HEK293 (cell line): ENCODE measurements around the gene KBTBD2.
"Not testable (repeated sequence)": the region's sequence is repeated elsewhere in the genome, so short reads cannot be mapped to it uniquely, and the experiment has no call there.

Experiments
- CTCF ChIA-PET: fragments of 350-600 bp; formaldehyde crosslinking; extraction: SDS; loops from one replicate; lab custom pipeline; 2021; ENCODE audit warnings: antibody characterized with exemption; lab: Yijun Ruan, JAX
- POLR2A ChIA-PET: fragments of 300-600 bp; formaldehyde crosslinking; extraction: SDS; loops from one replicate; lab custom pipeline; 2020; ENCODE audit warnings: antibody characterized with exemption, inconsistent platforms; lab: Yijun Ruan, JAX
- H3K27ac ChIP-seq: fragments of 200-500 bp; sonication (Bioruptor generic); 2 replicates; pipeline ENCODE4 v1.5.1; 2014; ENCODE audit warnings: low read depth, low read length, control low read depth, inconsistent platforms; ENCODE audit errors: extremely low read depth
- H3K36me3 ChIP-seq, 2 experiments: fragments of 200-500 bp in 1 of 2; sonication (Bioruptor generic) in 1 of 2; 1 replicate in 1 of 2; 2 replicates in 1 of 2; pipeline ENCODE4 v1.5.1; 2014 to 2017; ENCODE audit warnings: inconsistent platforms in 2 of 2, low read length in 2 of 2; ENCODE audit not compliant: control insufficient read depth in 2 of 2, insufficient read depth in 1 of 2
- H3K4me1 ChIP-seq: fragments of 200-500 bp; sonication (Bioruptor generic); 2 replicates; pipeline ENCODE4 v1.5.1; 2014; ENCODE audit warnings: mild to moderate bottlenecking, low read length, inconsistent platforms; ENCODE audit not compliant: control insufficient read depth, insufficient read depth
- H3K4me3 ChIP-seq: 2 replicates; pipeline ENCODE4 v1.5.1; 2011; ENCODE audit warnings: low read depth, mild to moderate bottlenecking, control low read depth, low read length, moderate library complexity
- H3K9me3 ChIP-seq: fragments of 200-500 bp; sonication (Bioruptor generic); 2 replicates; pipeline ENCODE4 v1.5.1; 2014; ENCODE audit warnings: low read depth, low read length, inconsistent platforms; ENCODE audit not compliant: control insufficient read depth, insufficient read depth
- HOXD13 ChIP-seq: sonication (generic); formaldehyde crosslinking; IDR thresholded peaks from 2 replicates; pipeline ENCODE4 v1.8.0; 2022; ENCODE audit warnings: missing genetic modification reagents, borderline replicate concordance
- IKZF3 ChIP-seq: fragments of 450-650 bp; IDR thresholded peaks from 2 replicates; pipeline ENCODE4 v1.5.0; 2018; ENCODE audit warnings: missing biosample characterization, mild to moderate bottlenecking, missing genetic modification characterization, moderate library complexity
- KLF1 ChIP-seq: fragments of 450-650 bp; formaldehyde crosslinking; IDR thresholded peaks from 2 replicates; pipeline ENCODE4 v1.5.1; 2016; ENCODE audit warnings: missing biosample characterization, missing genetic modification characterization
- KLF10 ChIP-seq: fragments of 450-650 bp; IDR thresholded peaks from 2 replicates; pipeline ENCODE4 v1.5.1; 2018; ENCODE audit warnings: missing biosample characterization, mild to moderate bottlenecking, missing genetic modification characterization
- KLF7 ChIP-seq: fragments of 450-650 bp; formaldehyde crosslinking; IDR thresholded peaks from 2 replicates; pipeline ENCODE4 v1.5.1; 2016; ENCODE audit warnings: missing biosample characterization, missing genetic modification characterization, borderline replicate concordance
- MEIS1 ChIP-seq: sonication (generic); formaldehyde crosslinking; IDR thresholded peaks from 2 replicates; pipeline ENCODE4 v1.8.1; 2022; ENCODE audit warnings: missing genetic modification reagents, mild to moderate bottlenecking, borderline replicate concordance
- MYNN ChIP-seq: fragments of 450-650 bp; formaldehyde crosslinking; IDR thresholded peaks from 2 replicates; pipeline ENCODE4 v1.5.1; 2016; ENCODE audit warnings: missing biosample characterization, missing genetic modification characterization, borderline replicate concordance
- REST ChIP-seq: fragments of 450-650 bp; formaldehyde crosslinking; IDR thresholded peaks from 2 replicates; pipeline ENCODE4 v1.5.1; 2016; ENCODE audit warnings: missing biosample characterization, missing genetic modification characterization
- TCF7L2 ChIP-seq: IDR thresholded peaks from 2 replicates; pipeline ENCODE4 v1.6.1; 2011; ENCODE audit warnings: low read depth, mild to moderate bottlenecking, inconsistent platforms, low read length, moderate library complexity, borderline replicate concordance
- ZNF133 ChIP-seq: fragments of 450-650 bp; formaldehyde crosslinking; IDR thresholded peaks from 2 replicates; pipeline ENCODE4 v1.5.1; 2016; ENCODE audit warnings: missing biosample characterization, missing genetic modification characterization
- ZNF148 ChIP-seq: fragments of 450-650 bp; formaldehyde crosslinking; IDR thresholded peaks from 2 replicates; pipeline ENCODE4 v1.5.0; 2017; ENCODE audit warnings: missing biosample characterization, missing genetic modification characterization, borderline replicate concordance
- ZNF155 ChIP-seq: fragments of 450-650 bp; formaldehyde crosslinking; IDR thresholded peaks from 2 replicates; pipeline ENCODE4 v1.5.1; 2016; ENCODE audit warnings: missing biosample characterization, missing genetic modification characterization
- ZNF214 ChIP-seq: fragments of 450-650 bp; formaldehyde crosslinking; IDR thresholded peaks from 2 replicates; pipeline ENCODE4 v1.5.1; 2017; ENCODE audit warnings: missing biosample characterization, mild to moderate bottlenecking, missing genetic modification characterization, borderline replicate concordance
- ZNF426 ChIP-seq: fragments of 450-650 bp; formaldehyde crosslinking; IDR thresholded peaks from 2 replicates; pipeline ENCODE4 v1.5.1; 2017; ENCODE audit warnings: missing biosample characterization, missing genetic modification characterization, mild to moderate bottlenecking, inconsistent platforms, moderate library complexity
- ZNF600 ChIP-seq: fragments of 450-650 bp; formaldehyde crosslinking; IDR thresholded peaks from 2 replicates; pipeline ENCODE4 v1.5.1; 2016; ENCODE audit warnings: missing biosample characterization, missing genetic modification characterization
- ZNF660 ChIP-seq: fragments of 450-650 bp; IDR thresholded peaks from 2 replicates; pipeline ENCODE4 v1.5.1; 2018; ENCODE audit warnings: missing biosample characterization, mild to moderate bottlenecking, missing genetic modification characterization
- ZNF792 ChIP-seq: fragments of 450-650 bp; formaldehyde crosslinking; IDR thresholded peaks from 2 replicates; pipeline ENCODE4 v1.5.1; 2016; ENCODE audit warnings: missing biosample characterization, missing genetic modification characterization
- ZSCAN16 ChIP-seq: fragments of 450-650 bp; formaldehyde crosslinking; IDR thresholded peaks from 2 replicates; pipeline ENCODE4 v1.5.1; 2016; ENCODE audit warnings: missing biosample characterization, missing genetic modification characterization
- ZSCAN30 ChIP-seq: fragments of 450-650 bp; IDR thresholded peaks from 2 replicates; pipeline ENCODE4 v1.5.1; 2018; ENCODE audit warnings: missing biosample characterization, mild to moderate bottlenecking, missing genetic modification characterization, moderate library complexity
- TF ChIP-seq, protein P1 (sequence below): fragments of 450-650 bp; formaldehyde crosslinking; IDR thresholded peaks from 2 replicates; pipeline ENCODE4 v1.5.1; 2016; ENCODE audit warnings: missing biosample characterization, missing genetic modification characterization
- TF ChIP-seq, protein P2 (sequence below): fragments of 450-650 bp; formaldehyde crosslinking; IDR thresholded peaks from 2 replicates; pipeline ENCODE4 v1.5.1; 2017; ENCODE audit warnings: missing biosample characterization, missing genetic modification characterization

Gene KBTBD2

DNA sequence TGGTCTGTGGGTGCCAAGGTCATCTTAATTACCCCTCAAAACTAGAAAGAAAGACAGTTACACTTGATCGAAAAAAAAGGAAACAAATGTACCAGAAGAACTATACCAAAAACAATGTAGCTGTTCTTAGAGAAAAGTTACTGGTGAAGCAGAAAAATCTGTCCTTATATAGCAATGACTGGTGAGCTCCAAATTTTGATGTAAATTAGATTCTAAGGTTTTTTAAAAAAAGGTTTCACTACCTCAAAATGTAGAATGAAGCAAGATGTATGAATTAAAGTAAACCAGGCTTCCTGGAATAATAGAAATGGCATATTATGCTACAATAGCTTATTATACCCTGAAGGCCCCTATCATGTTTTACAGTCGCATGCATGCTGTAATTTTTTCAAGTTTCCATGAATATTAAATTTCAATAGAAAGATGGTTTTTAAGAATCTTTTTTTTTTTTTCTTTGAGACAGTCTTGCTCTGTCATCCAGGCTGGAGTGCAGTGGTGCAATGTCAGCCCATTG is 37.3 kb upstream of the KBTBD2 start:
- TF ChIP-seq HOXD13 (CRISPR knock-in tag) = no peak
- no peak for TF ChIP-seq ZNF792 (tag by site-specific recombination)
- TF ChIP-seq ZNF214 (tag by site-specific recombination) = no peak
- TF ChIP-seq MEIS1 (CRISPR knock-in tag) = no peak
- TF ChIP-seq ZNF148 (tag by site-specific recombination) = no peak
- no peak for TF ChIP-seq ZNF600 (tag by site-specific recombination)
- TF ChIP-seq TCF7L2 = no peak
- no peak for TF ChIP-seq ZNF426 (tag by site-specific recombination)
- TF ChIP-seq ZSCAN16 (tag by site-specific recombination) = no peak
- TF ChIP-seq KLF7 (tag by site-specific recombination) = no peak
- TF ChIP-seq KLF1 (tag by site-specific recombination) = no peak
- TF ChIP-seq KLF10 (tag by site-specific recombination) = no peak
- CTCF ChIA-PET = interaction anchor here (0.6 to 1.0 kb wide), 2 partner anchors 82 to 263 kb away, joined by 3 to 5 read pairs; no protein-coding TSS in a partner anchor
- Histone ChIP-seq H3K9me3 (no peaks in the 10 kb centered on the region), H3K4me1 (no peaks in the 10 kb centered on the region), H3K27ac (no peak overlapping the region), H3K36me3 (peaks cover 33 to 46% of the 10 kb centered on the region in 2 experiments), H3K4me3 (no peak overlapping the region)
- POLR2A ChIA-PET = interaction anchor here (0.6 kb wide), 1 partner anchor 15 kb away, joined by 3 read pairs; no protein-coding TSS in a partner anchor

- ChIA-PET CTCF (no interaction called here), POLR2A (no interaction called here)
- no peaks in the 10 kb centered on the region for H3K9me3 ChIP-seq
- no peak overlapping the region for H3K4me3 ChIP-seq
- no peaks in the 10 kb centered on the region for H3K4me1 ChIP-seq
- TF ChIP-seq ZNF155 (tag by site-specific recombination) = no peak
- TF ChIP-seq, protein P1, sequence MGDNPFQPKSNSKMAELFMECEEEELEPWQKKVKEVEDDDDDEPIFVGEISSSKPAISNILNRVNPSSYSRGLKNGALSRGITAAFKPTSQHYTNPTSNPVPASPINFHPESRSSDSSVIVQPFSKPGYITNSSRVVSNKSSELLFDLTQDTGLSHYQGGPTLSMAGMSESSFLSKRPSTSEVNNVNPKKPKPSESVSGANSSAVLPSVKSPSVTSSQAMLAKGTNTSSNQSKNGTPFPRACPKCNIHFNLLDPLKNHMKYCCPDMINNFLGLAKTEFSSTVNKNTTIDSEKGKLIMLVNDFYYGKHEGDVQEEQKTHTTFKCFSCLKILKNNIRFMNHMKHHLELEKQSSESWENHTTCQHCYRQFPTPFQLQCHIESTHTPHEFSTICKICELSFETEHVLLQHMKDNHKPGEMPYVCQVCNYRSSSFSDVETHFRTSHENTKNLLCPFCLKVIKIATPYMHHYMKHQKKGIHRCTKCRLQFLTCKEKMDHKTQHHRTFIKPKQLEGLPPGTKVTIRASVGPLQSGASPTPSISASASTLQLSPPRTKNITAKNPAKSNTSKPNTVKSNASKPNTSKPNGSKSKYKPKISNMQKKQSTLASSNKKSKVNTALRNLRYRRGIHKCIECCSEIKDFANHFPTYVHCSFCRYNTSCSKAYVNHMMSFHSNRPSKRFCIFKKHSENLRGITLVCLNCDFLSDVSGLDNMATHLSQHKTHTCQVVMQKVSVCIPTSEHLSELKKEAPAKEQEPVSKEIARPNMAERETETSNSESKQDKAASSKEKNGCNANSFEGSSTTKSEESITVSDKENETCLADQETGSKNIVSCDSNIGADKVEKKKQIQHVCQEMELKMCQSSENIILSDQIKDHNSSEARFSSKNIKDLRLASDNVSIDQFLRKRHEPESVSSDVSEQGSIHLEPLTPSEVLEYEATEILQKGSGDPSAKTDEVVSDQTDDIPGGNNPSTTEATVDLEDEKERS (tag by site-specific recombination) = no peak
- no peak for TF ChIP-seq MYNN (tag by site-specific recombination)
- no peak for TF ChIP-seq ZNF660 (tag by site-specific recombination)
- TF ChIP-seq REST (tag by site-specific recombination) = no peak
- no peak for TF ChIP-seq ZSCAN30 (tag by site-specific recombination)
- TF ChIP-seq ZNF133 = no peak
- TF ChIP-seq, protein P2, sequence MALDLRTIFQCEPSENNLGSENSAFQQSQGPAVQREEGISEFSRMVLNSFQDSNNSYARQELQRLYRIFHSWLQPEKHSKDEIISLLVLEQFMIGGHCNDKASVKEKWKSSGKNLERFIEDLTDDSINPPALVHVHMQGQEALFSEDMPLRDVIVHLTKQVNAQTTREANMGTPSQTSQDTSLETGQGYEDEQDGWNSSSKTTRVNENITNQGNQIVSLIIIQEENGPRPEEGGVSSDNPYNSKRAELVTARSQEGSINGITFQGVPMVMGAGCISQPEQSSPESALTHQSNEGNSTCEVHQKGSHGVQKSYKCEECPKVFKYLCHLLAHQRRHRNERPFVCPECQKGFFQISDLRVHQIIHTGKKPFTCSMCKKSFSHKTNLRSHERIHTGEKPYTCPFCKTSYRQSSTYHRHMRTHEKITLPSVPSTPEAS = no peak
- no peak for TF ChIP-seq IKZF3 (tag by site-specific recombination)
- H3K36me3 ChIP-seq = peaks cover 35 to 38% of the 10 kb centered on the region in 2 experiments
- no peak overlapping the region for H3K27ac ChIP-seq
Observed at GRCh38 chr7:32921896-32922295, 30.3 kb upstream of the KBTBD2 start.

GRCh38 chr7:32916994-32917393 is 25.4 kb upstream of the KBTBD2 start:
- H3K9me3 ChIP-seq, CTCF ChIA-PET, H3K4me1 ChIP-seq, H3K27ac ChIP-seq, H3K4me3 ChIP-seq, POLR2A ChIA-PET: not testable (repeated sequence)
- peaks cover 18 to 45% of the 10 kb centered on the region in 2 experiments for H3K36me3 ChIP-seq
